Osteocyte (in vitro differentiated cells): ENCODE measurements around the gene MYO15A. TPM values are rescaled to one million over a fixed set of nuclear protein-coding genes. Genes with fewer than 3 reads are reported as not detected.

ENCODE experiments used
- DNase-seq: peaks from one replicate; pipeline ENCODE4 v3.0.0; 2021; ENCODE audit warnings: mixed read lengths; ENCODE audit not compliant: unreplicated experiment; ENCODE audit errors: extremely low spot score
- H3K27ac Mint-ChIP-seq: one replicate; pipeline ENCODE4 v1.8.0; 2021; ENCODE audit warnings: mild to moderate bottlenecking, mixed read lengths; ENCODE audit not compliant: unreplicated experiment
- H3K27me3 Mint-ChIP-seq: one replicate; pipeline ENCODE4 v1.8.0; 2021; ENCODE audit warnings: mixed read lengths; ENCODE audit not compliant: unreplicated experiment
- H3K36me3 Mint-ChIP-seq: one replicate; pipeline ENCODE4 v1.8.0; 2021; ENCODE audit warnings: mixed read lengths; ENCODE audit not compliant: unreplicated experiment
- H3K4me1 Mint-ChIP-seq: one replicate; pipeline ENCODE4 v1.8.0; 2021; ENCODE audit warnings: mixed read lengths; ENCODE audit not compliant: unreplicated experiment
- H3K4me3 Mint-ChIP-seq: one replicate; pipeline ENCODE4 v1.8.0; 2021; ENCODE audit warnings: mild to moderate bottlenecking, moderate library complexity, mixed read lengths; ENCODE audit not compliant: unreplicated experiment
- H3K9me3 Mint-ChIP-seq: one replicate; pipeline ENCODE4 v1.8.0; 2021; ENCODE audit warnings: mixed read lengths; ENCODE audit not compliant: unreplicated experiment
- total RNA-seq: library from RNA; stranded (reverse); gene quantifications from 2 replicates; pipeline ENCODE4 v1.2.1, GENCODE V29; 2021
- TF ChIP-seq, protein P1 (sequence below): fragments of 200-600 bp; sonication (generic); IDR thresholded peaks from 2 replicates; pipeline ENCODE4 v1.5.0; 2021; ENCODE audit warnings: antibody characterized with exemption, mild to moderate bottlenecking, moderate library complexity

The MYO15A gene
- total RNA-seq, 1 donor from 2014 or later: 0.21 TPM

DNA sequence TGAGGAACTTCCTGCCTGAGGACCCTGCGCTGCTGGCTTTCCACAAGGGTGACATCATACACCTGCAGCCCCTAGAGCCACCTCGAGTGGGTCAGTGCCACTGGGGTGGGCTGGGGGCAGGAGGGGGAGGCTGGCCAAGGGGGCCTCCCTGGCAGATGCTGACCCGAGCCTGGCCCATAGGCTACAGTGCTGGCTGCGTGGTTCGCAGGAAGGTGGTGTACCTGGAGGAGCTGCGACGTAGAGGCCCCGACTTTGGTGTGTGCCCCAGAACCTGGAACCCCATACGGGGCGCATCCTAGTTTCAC lies 48.4 kb downstream of the MYO15A start:
- Mint-ChIP-seq H3K4me3 (no peak overlapping the region), H3K4me1 (peaks cover 7% of the 10 kb centered on the region), H3K36me3 (no peaks in the 10 kb centered on the region), H3K9me3 (no peaks in the 10 kb centered on the region), H3K27ac (no peak overlapping the region), H3K27me3 (peaks cover 2% of the 10 kb centered on the region)
- no peak for DNase-seq
- TF ChIP-seq, protein P1, sequence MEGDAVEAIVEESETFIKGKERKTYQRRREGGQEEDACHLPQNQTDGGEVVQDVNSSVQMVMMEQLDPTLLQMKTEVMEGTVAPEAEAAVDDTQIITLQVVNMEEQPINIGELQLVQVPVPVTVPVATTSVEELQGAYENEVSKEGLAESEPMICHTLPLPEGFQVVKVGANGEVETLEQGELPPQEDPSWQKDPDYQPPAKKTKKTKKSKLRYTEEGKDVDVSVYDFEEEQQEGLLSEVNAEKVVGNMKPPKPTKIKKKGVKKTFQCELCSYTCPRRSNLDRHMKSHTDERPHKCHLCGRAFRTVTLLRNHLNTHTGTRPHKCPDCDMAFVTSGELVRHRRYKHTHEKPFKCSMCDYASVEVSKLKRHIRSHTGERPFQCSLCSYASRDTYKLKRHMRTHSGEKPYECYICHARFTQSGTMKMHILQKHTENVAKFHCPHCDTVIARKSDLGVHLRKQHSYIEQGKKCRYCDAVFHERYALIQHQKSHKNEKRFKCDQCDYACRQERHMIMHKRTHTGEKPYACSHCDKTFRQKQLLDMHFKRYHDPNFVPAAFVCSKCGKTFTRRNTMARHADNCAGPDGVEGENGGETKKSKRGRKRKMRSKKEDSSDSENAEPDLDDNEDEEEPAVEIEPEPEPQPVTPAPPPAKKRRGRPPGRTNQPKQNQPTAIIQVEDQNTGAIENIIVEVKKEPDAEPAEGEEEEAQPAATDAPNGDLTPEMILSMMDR: no peak

DNA sequence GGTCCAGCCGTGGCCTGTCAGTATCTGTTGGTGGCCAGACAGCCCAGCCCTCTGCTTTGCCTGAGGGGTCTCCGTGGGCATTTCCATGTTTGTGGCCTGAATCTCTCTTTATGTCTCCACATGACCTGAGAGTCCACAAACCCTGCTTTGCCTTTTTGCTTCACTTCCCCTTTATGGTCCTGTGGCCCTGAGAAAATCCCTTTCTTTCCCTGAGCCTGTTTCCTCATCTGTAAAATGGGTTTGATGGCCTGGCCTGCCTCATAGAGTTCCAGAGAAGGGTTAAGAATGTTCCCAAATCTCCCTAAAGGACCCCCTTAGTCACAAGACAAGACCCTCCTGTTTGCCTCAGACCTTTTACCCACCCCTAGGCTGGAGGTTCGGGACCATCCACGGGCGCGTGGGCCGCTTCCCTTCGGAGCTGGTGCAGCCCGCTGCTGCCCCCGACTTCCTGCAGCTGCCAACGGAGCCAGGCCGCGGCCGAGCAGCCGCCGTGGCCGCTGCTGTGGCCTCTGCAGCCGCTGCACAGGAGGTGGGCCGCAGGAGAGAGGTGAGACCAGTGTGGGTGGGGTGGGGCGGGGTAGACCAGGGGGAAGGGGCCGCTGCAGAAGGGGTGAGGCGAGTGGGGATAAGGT lies 48.9 kb downstream of the MYO15A start:
- H3K27me3 Mint-ChIP-seq: peaks cover 2% of the 10 kb centered on the region
- H3K4me3 Mint-ChIP-seq: no peak overlapping the region
- H3K36me3 Mint-ChIP-seq: no peaks in the 10 kb centered on the region
- peaks cover 7% of the 10 kb centered on the region for H3K4me1 Mint-ChIP-seq
- no peak for DNase-seq
- no peak overlapping the region for H3K27ac Mint-ChIP-seq
- TF ChIP-seq, protein P1: no peak
- no peaks in the 10 kb centered on the region for H3K9me3 Mint-ChIP-seq

DNA sequence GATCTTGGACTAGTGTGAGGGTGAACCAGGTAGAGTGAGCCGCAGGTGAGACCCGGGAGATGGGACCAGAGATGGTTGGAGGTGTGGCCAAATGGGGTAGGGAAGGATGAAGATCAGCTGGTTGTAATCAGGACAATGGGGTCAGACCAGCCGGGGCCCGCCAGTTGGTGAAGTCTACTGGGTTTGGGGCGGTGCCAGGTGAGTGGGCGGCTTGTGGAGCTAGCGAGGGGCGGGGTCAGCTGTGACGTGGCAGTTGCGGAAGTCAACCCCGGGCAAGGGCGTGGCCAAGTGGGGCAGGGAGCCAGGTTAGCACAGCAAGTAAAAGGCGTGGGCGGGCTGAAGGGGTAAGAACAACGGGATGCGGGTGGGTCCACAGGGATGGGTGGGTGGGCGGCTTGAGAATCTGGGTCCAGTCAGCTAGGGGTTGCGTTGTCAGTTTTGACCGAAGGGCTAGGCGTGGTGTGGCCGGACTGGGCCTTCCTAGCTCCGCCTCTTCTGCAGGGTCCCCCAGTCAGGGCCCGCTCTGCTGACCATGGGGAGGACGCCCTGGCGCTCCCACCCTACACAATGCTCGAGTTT lies 49.6 kb downstream of the MYO15A start:
- Mint-ChIP-seq H3K27ac (no peak overlapping the region), H3K27me3 (peaks cover 2% of the 10 kb centered on the region), H3K4me3 (no peak overlapping the region), H3K9me3 (no peaks in the 10 kb centered on the region), H3K4me1 (peaks cover 7% of the 10 kb centered on the region), H3K36me3 (no peaks in the 10 kb centered on the region)
- TF ChIP-seq, protein P1: no peak
- no peak for DNase-seq

DNA sequence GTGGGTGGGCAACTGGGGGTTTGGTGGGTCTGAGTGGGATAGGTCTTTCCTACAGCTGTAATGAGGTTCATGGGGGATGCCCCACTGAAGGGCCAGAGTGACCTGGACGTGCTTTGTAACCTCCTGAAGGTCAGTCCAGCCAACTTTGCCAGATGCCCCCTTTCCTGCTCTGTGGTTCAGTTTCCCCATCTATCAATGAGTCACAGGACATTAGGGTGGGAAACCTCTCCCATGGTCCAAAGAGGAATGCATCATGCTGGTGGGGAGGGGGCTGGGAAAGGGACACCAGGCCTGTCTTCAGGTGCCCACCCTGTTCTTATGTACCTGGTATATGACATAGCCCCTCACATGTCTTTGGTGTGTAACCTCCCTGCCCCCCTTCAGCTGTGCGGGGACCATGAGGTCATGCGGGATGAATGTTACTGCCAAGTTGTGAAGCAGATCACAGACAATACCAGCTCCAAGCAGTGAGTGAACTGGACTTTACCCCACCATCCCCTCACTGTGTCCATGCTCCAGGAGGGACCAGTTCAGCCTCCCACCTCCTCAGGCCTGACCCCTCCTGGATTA lies 51.1 kb downstream of the MYO15A start:
- Mint-ChIP-seq H3K9me3 (no peaks in the 10 kb centered on the region), H3K36me3 (no peaks in the 10 kb centered on the region), H3K4me3 (no peak overlapping the region), H3K27me3 (peaks cover 2% of the 10 kb centered on the region), H3K4me1 (peaks cover 4% of the 10 kb centered on the region), H3K27ac (no peak overlapping the region)
- TF ChIP-seq, protein P1: no peak
- no peak for DNase-seq

DNA sequence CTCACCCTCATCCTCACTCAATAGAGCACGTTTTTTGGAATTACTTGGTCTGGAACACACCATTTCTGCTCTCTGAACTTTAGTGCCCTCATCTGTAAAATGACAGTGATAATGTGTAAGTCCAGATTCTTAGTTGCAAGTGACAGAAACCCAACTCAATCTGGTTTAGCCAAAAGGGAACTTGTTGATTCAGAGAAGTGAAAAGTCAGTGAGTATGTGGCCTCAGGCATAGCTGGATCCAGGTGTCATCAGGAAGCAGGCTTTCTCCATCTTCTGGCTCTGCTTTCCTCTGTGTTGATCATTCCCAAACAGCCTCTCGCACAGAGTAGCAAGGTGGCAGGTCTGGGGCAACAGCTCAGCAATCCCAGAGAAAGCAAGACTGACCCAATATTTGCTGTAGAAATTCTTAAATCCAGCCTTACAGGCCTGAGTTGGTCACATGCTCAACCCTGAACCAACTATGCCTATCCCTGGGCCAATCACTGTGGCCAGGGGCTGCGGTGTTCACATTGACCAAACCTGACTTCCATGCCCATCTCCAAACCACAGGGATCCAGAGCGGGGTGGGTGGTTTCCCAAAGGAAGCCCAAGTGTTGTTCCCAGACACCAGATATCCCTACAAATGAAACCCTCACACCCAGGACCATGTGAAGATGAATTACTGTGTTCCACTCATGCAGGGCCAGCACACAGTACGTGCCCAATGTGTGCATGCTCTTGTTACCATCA lies 51.7 kb downstream of the MYO15A start:
- Mint-ChIP-seq H3K27me3 (peaks cover 2% of the 10 kb centered on the region), H3K4me1 (peaks cover 4% of the 10 kb centered on the region), H3K36me3 (no peaks in the 10 kb centered on the region), H3K9me3 (no peaks in the 10 kb centered on the region), H3K4me3 (no peak overlapping the region), H3K27ac (no peak overlapping the region)
- no peak for DNase-seq
- TF ChIP-seq, protein P1: no peak
